SK-N-SH (cell line): ENCODE measurements around the gene RASGRF1. TPM values are rescaled to one million over a fixed set of nuclear protein-coding genes. Genes with fewer than 3 reads are reported as not detected.

Experiments used
- CTCF ChIA-PET: fragments of 300-600, 350-600 bp; formaldehyde crosslinking; extraction: SDS; loops from one replicate; lab custom pipeline; 2021; lab: Yijun Ruan, JAX
- POLR2A ChIA-PET: fragments of 350-600 bp; sonication (Branson Sonifier 250); formaldehyde crosslinking; extraction: SDS; loops from one replicate; lab custom pipeline; 2020; ENCODE audit warnings: antibody characterized with exemption, inconsistent platforms; lab: Yijun Ruan, JAX
- DNase-seq: peaks from one replicate; pipeline ENCODE4 v3.0.0; 2012
- H2AFZ ChIP-seq: fragments of 200-600 bp; sonication (generic); 2 replicates; pipeline ENCODE4 v1.8.1; 2016; ENCODE audit warnings: antibody characterized with exemption, mild to moderate bottlenecking, low read depth
- H3F3A ChIP-seq: fragments of 200-600 bp; sonication (generic); replicated peaks from 2 replicates; pipeline ENCODE3; 2016; ENCODE audit warnings: antibody characterized with exemption, mild to moderate bottlenecking; ENCODE audit not compliant: insufficient read depth
- H3K27ac ChIP-seq, 2 experiments: fragments of 200-500 bp in 1 of 2; fragments of 200-600 bp in 1 of 2; sonication (Bioruptor generic) in 1 of 2; sonication (generic), shearing (Covaris generic) in 1 of 2; 2 replicates each; pipeline versions ENCODE4 v1.5.1 to v1.6.1; 2014 to 2016; ENCODE audit warnings: low read depth in 2 of 2, inconsistent platforms in 1 of 2, low read length in 1 of 2, mild to moderate bottlenecking in 1 of 2, mixed read lengths in 1 of 2
- H3K27me3 ChIP-seq: fragments of 200-600 bp; sonication (generic), shearing (Covaris generic); 2 replicates; pipeline ENCODE4 v1.6.1; 2016; ENCODE audit warnings: mixed run types; ENCODE audit not compliant: insufficient read depth
- H3K36me3 ChIP-seq, 2 experiments: fragments of 200-500 bp in 1 of 2; fragments of 200-600 bp in 1 of 2; sonication (Bioruptor generic) in 1 of 2; sonication (generic) in 1 of 2; replicated peaks in 1 of 2; 2 replicates each; pipeline versions ENCODE3 to v1.5.1; 2014 to 2016; ENCODE audit warnings: low read length in 1 of 2, mild to moderate bottlenecking in 1 of 2; ENCODE audit not compliant: insufficient read depth in 2 of 2, control insufficient read depth in 1 of 2
- H3K4me1 ChIP-seq, 2 experiments: fragments of 200-500 bp in 1 of 2; fragments of 200-600 bp in 1 of 2; sonication (Bioruptor generic) in 1 of 2; sonication (generic), shearing (Covaris generic) in 1 of 2; 2 replicates each; pipeline versions ENCODE4 v1.5.1 to v1.6.1; 2014 to 2016; ENCODE audit warnings: low read depth in 1 of 2, low read length in 1 of 2, mixed run types in 1 of 2; ENCODE audit not compliant: insufficient read depth in 2 of 2, control insufficient read depth in 1 of 2
- H3K4me2 ChIP-seq: fragments of 200-600 bp; sonication (generic), shearing (Covaris generic); 2 replicates; pipeline ENCODE4 v1.6.1; 2017; ENCODE audit warnings: mixed run types
- H3K4me3 ChIP-seq, 2 experiments: fragments of 200-500 bp in 1 of 2; fragments of 200-600 bp in 1 of 2; sonication (Bioruptor generic) in 1 of 2; sonication (generic), shearing (Covaris generic) in 1 of 2; 2 replicates each; pipeline versions ENCODE4 v1.5.1 to v1.8.1; 2014 to 2016; ENCODE audit warnings: low read depth in 2 of 2, inconsistent platforms in 1 of 2, low read length in 1 of 2, mild to moderate bottlenecking in 1 of 2, mixed read lengths in 1 of 2, moderate library complexity in 1 of 2
- H3K79me2 ChIP-seq: fragments of 200-600 bp; sonication (generic); 2 replicates; pipeline ENCODE4 v1.8.1; 2017; ENCODE audit warnings: mild to moderate bottlenecking; ENCODE audit not compliant: insufficient read depth
- H3K9ac ChIP-seq: fragments of 200-600 bp; sonication (generic); 2 replicates; pipeline ENCODE4 v1.6.1; 2017; ENCODE audit warnings: mixed run types
- H3K9me2 ChIP-seq: fragments of 200-600 bp; sonication (generic); 2 replicates; pipeline ENCODE4 v1.6.1; 2017; ENCODE audit warnings: mixed run types
- H3K9me3 ChIP-seq: fragments of 200-600 bp; sonication (generic); 2 replicates; pipeline ENCODE4 v1.6.1; 2017; ENCODE audit warnings: mixed run types, mild to moderate bottlenecking, moderate library complexity
- H4K20me1 ChIP-seq: fragments of 200-600 bp; sonication (generic); 2 replicates; pipeline ENCODE4 v1.6.1; 2017; ENCODE audit warnings: mild to moderate bottlenecking, mixed run types; ENCODE audit not compliant: insufficient read depth
- CHD2 ChIP-seq: fragments of 150-350 bp; IDR thresholded peaks from 2 replicates; pipeline ENCODE4 v1.6.1; 2018; ENCODE audit warnings: low read length; ENCODE audit not compliant: partially characterized antibody
- ELF1 ChIP-seq: IDR thresholded peaks from 2 replicates; pipeline ENCODE4 v1.4.0; 2012
- EZH2phosphoT487 ChIP-seq: fragments of 200-600 bp; sonication (generic); IDR thresholded peaks from 2 replicates; pipeline ENCODE4 v1.6.1; 2017; ENCODE audit warnings: low read depth, mixed run types, mild to moderate bottlenecking, antibody characterized with exemption, moderate library complexity, borderline replicate concordance
- FOXM1 ChIP-seq: IDR thresholded peaks from 2 replicates; pipeline ENCODE4 v1.4.0; 2012; ENCODE audit warnings: low read depth, mild to moderate bottlenecking
- GABPA ChIP-seq: IDR thresholded peaks from 2 replicates; pipeline ENCODE4 v1.4.0; 2012; ENCODE audit warnings: low read depth, mild to moderate bottlenecking
- IRF3 ChIP-seq: fragments of 150-350 bp; IDR thresholded peaks from 2 replicates; pipeline ENCODE4 v1.6.1; 2016; ENCODE audit warnings: mild to moderate bottlenecking, low read depth, low read length
- JUND ChIP-seq: IDR thresholded peaks from 2 replicates; pipeline ENCODE4 v1.4.0; 2012
- NRF1 ChIP-seq: IDR thresholded peaks from 2 replicates; pipeline ENCODE4 v1.6.1; 2012; ENCODE audit warnings: low read depth, mild to moderate bottlenecking, low read length
- PBX3 ChIP-seq: IDR thresholded peaks from 2 replicates; pipeline ENCODE4; 2012
- POLR2AphosphoS5 ChIP-seq: IDR thresholded peaks from 2 replicates; pipeline ENCODE4 v1.6.1; 2012; ENCODE audit warnings: low read depth, low read length
- RAD21 ChIP-seq: IDR thresholded peaks from 2 replicates; pipeline ENCODE4 v1.6.1; 2012; ENCODE audit warnings: mild to moderate bottlenecking, low read length
- RCOR1 ChIP-seq: fragments of 150-350 bp; IDR thresholded peaks from 2 replicates; pipeline ENCODE4 v1.6.1; 2017; ENCODE audit warnings: antibody characterized with exemption, low read length
- RFX5 ChIP-seq: IDR thresholded peaks from 2 replicates; pipeline ENCODE4 v1.6.1; 2012; ENCODE audit warnings: mild to moderate bottlenecking, improper control_type of control experiment, low read length
- RXRA ChIP-seq: IDR thresholded peaks from 2 replicates; pipeline ENCODE4 v1.4.0; 2012; ENCODE audit warnings: low read depth, mild to moderate bottlenecking, borderline replicate concordance
- TEAD4 ChIP-seq: IDR thresholded peaks from 2 replicates; pipeline ENCODE4 v1.4.0; 2012; ENCODE audit warnings: mild to moderate bottlenecking, borderline replicate concordance; ENCODE audit not compliant: insufficient read depth
- USF1 ChIP-seq: IDR thresholded peaks from 2 replicates; pipeline ENCODE4 v1.4.0; 2012; ENCODE audit warnings: low read depth, borderline replicate concordance
- YY1 ChIP-seq: IDR thresholded peaks from 2 replicates; pipeline ENCODE4 v1.4.0; 2012; ENCODE audit warnings: low read depth, mild to moderate bottlenecking
- WGBS: methylation state at CpG from one replicate; pipeline ENCODE4 v1.1.6; 2017; ENCODE audit warnings: low lambda C conversion rate; 5-methylcytosine and 5-hydroxymethylcytosine counted together
- polyA plus RNA-seq, 3 experiments: library from polyadenylated mRNA; depleted of rRNA; stranded (reverse); fragments of >200 nt; gene quantifications; 2 replicates each; pipeline ENCODE4 v1.2.3, GENCODE V29; 2012
- TF ChIP-seq, protein P1 (sequence below): IDR thresholded peaks from 2 replicates; pipeline ENCODE4 v1.4.0; 2012; ENCODE audit warnings: low read depth
- TF ChIP-seq, protein P2 (sequence below): fragments of 200-600 bp; sonication (generic); IDR thresholded peaks from 2 replicates; pipeline ENCODE4 v1.6.1; 2017; ENCODE audit warnings: antibody characterized with exemption, mild to moderate bottlenecking, moderate library complexity
- TF ChIP-seq, protein P3 (sequence below): fragments of 150-350 bp; IDR thresholded peaks from 2 replicates; pipeline ENCODE4 v1.6.1; 2017; ENCODE audit warnings: antibody characterized with exemption, low read length, low read depth, borderline replicate concordance

Gene RASGRF1
- polyA plus RNA-seq, 1 of the 3 experiments (the other 2 are of a cell fraction): 0.10 TPM

GRCh38 chr15:79133309-79133708, 42.7 kb upstream of the RASGRF1 start:
- Histone ChIP-seq H3F3A (no peaks in the 10 kb centered on the region), H3K27me3 (no peaks in the 10 kb centered on the region), H3K9me2 (no peaks in the 10 kb centered on the region), H4K20me1 (no peaks in the 10 kb centered on the region), H3K4me3 (no peak overlapping the region), H3K27ac (no peak overlapping the region), H3K79me2 (no peaks in the 10 kb centered on the region), H3K4me1 (no peaks in the 10 kb centered on the region), H3K9ac (no peak overlapping the region), H3K36me3 (no peaks in the 10 kb centered on the region), H3K9me3 (no peaks in the 10 kb centered on the region), H2AFZ (no peak overlapping the region), H3K4me2 (no peak overlapping the region)
- 11% methylated on average over 2 of the region's 2 CpGs for WGBS
- CTCF ChIA-PET: no interaction called here
- TF ChIP-seq ELF1 (no peak), RFX5 (no peak), TEAD4 (no peak), RCOR1 (no peak), FOXM1 (no peak), POLR2AphosphoS5 (no peak)
- DNase-seq: no peak
- POLR2A ChIA-PET: no interaction called here

GRCh38 chr15:79132770-79133169, 42.2 kb upstream of the RASGRF1 start:
- H3K9me2 ChIP-seq: no peaks in the 10 kb centered on the region

More at GRCh38 chr15:79132770-79133169, 42.2 kb upstream of the RASGRF1 start:
- Histone ChIP-seq H3K9me3 (no peaks in the 10 kb centered on the region), H3K36me3 (no peaks in the 10 kb centered on the region), H3K4me1 (no peaks in the 10 kb centered on the region), H4K20me1 (no peaks in the 10 kb centered on the region), H3K4me3 (no peak overlapping the region), H2AFZ (no peak overlapping the region), H3K27me3 (no peaks in the 10 kb centered on the region), H3K4me2 (no peak overlapping the region), H3F3A (no peaks in the 10 kb centered on the region), H3K79me2 (no peaks in the 10 kb centered on the region), H3K27ac (no peak overlapping the region), H3K9ac (no peak overlapping the region)
- CTCF ChIA-PET: interaction anchor here (1.0 kb wide), 1 partner anchor 32 kb away, joined by 3 read pairs; no protein-coding TSS in a partner anchor
- DNase-seq: no peak
- POLR2A ChIA-PET: no interaction called here
- TF ChIP-seq, protein P1, sequence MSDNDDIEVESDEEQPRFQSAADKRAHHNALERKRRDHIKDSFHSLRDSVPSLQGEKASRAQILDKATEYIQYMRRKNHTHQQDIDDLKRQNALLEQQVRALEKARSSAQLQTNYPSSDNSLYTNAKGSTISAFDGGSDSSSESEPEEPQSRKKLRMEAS: no peak
- TF ChIP-seq NRF1 (no peak), EZH2phosphoT487 (no peak), IRF3 (no peak), RXRA (no peak), YY1 (no peak), CHD2 (no peak), USF1 (no peak), GABPA (no peak), JUND (no peak), RFX5 (no peak), PBX3 (no peak), RAD21 (no peak)
- TF ChIP-seq, protein P2, sequence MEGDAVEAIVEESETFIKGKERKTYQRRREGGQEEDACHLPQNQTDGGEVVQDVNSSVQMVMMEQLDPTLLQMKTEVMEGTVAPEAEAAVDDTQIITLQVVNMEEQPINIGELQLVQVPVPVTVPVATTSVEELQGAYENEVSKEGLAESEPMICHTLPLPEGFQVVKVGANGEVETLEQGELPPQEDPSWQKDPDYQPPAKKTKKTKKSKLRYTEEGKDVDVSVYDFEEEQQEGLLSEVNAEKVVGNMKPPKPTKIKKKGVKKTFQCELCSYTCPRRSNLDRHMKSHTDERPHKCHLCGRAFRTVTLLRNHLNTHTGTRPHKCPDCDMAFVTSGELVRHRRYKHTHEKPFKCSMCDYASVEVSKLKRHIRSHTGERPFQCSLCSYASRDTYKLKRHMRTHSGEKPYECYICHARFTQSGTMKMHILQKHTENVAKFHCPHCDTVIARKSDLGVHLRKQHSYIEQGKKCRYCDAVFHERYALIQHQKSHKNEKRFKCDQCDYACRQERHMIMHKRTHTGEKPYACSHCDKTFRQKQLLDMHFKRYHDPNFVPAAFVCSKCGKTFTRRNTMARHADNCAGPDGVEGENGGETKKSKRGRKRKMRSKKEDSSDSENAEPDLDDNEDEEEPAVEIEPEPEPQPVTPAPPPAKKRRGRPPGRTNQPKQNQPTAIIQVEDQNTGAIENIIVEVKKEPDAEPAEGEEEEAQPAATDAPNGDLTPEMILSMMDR: no peak
- TF ChIP-seq, protein P3, sequence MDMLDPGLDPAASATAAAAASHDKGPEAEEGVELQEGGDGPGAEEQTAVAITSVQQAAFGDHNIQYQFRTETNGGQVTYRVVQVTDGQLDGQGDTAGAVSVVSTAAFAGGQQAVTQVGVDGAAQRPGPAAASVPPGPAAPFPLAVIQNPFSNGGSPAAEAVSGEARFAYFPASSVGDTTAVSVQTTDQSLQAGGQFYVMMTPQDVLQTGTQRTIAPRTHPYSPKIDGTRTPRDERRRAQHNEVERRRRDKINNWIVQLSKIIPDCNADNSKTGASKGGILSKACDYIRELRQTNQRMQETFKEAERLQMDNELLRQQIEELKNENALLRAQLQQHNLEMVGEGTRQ: no peak
- WGBS: 0% methylated on average over 1 of the region's 1 CpG
